Stomach (tissue), 4 donors: Measurements from ENCODE around the gene NR2F1-AS1.

ENCODE experiments used
- CTCF ChIP-seq, 7 experiments: fragments of 450-650 bp in 4 of 7; fragments of 200-600 bp in 3 of 7; sonication (generic) in 3 of 7; IDR thresholded peaks; one replicate each; pipeline ENCODE4 v1.5.1; 2016 to 2019; ENCODE audit warnings: antibody characterized with exemption in 7 of 7, control low read depth in 2 of 7, mild to moderate bottlenecking in 1 of 7
- EP300 ChIP-seq: sonication (generic); formaldehyde crosslinking; IDR thresholded peaks from one replicate; pipeline ENCODE4 v1.6.1; 2017; ENCODE audit warnings: antibody characterized with exemption
- POLR2A ChIP-seq, 4 donors: fragments of 450-650 bp; IDR thresholded peaks; one replicate each; pipeline ENCODE4 v1.6.1; 2016; ENCODE audit warnings: antibody characterized with exemption in 4 of 4, control low read depth in 2 of 4, mild to moderate bottlenecking in 1 of 4, moderate library complexity in 1 of 4
- POLR2AphosphoS5 ChIP-seq, 3 donors: sonication (generic); formaldehyde crosslinking; IDR thresholded peaks; one replicate each; pipeline ENCODE4 v1.6.1; 2016; ENCODE audit warnings: antibody characterized with exemption in 3 of 3

- TF ChIP-seq CTCF (IDR thresholded peaks at IDR 0.05) (no peak), POLR2A (IDR thresholded peaks at IDR 0.05) (no peak), POLR2AphosphoS5 (IDR thresholded peaks at IDR 0.05) (no peak), EP300 (no peak)
Measured at GRCh38 chr5:93609762-93610161, 28.7 kb upstream of the NR2F1-AS1 start.
